ENCODE results near the gene MLLT1. TPM values are rescaled to one million over a fixed set of nuclear protein-coding genes. Genes with fewer than 3 reads are reported as not detected.

The MLLT1 gene
- total RNA-seq, 1 experiment from 2014 or later = 58.3 TPM

DNA sequence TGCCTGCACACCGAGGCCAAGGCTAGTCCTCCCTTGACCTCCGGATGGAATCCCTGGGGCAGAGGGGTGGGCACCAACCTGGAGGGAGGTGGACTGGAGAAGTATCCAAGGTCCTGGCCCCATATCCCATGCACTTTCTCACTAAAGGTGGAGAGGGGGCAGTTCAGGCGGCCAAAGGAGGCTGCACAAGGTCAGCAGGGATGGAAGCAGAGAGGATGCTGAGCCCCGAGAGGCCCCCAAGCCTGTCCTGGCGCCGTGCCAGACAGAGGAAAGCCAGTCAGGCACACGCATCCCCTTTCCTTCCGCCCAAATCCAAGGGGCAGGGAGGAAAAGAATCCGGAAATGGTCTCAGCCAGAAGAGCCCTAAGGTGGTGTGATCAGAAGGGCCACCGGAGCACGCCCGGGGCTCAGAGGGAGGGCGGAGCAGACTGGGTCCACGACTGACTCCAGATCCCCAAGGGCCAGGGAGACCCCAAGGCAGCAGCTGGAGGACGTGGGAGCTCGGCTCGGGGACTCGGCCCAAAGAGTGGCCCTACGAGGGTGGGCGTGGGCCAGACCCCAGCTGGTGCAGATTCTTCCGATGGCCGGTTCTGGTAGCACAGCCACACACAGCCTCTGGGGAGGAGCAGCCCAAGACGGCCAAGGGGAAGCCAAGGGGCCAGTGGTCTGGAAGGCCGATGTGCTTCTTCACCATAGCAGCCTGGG is 60.0 kb downstream of the MLLT1 start:
- intact Hi-C loops (cut with micrococcal nuclease; ENCODE audit: unreplicated experiment) = no loop called here
- no peak overlapping the region for H3K27ac ChIP-seq (ENCODE audit: low read length)

DNA sequence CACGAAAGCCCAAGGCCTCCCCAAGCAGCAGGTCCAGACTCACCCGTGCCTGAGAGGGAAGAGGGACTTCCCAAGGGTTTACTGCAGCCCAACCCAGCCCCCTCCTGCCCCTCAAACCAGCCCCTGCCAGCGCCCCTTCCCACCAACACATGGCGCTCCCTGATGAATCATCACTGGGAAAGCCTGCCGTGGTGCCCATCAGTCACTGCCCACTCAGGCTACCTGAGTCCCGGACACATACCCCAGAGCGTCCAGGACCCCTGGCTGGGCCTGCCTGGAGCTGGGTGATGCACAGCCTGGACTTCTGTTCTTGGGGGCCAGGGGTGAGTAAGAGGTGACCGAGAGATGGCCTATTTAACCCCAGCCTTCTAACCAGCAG is 60.6 kb downstream of the MLLT1 start:
- no peak overlapping the region for H3K4me3 ChIP-seq (ENCODE audit: low read depth in 2 of 2, low read length in 2 of 2)
- CTCF ChIA-PET = interaction anchor here (0.6 to 1.3 kb wide), 3 partner anchors 11 to 142 kb away, joined by 3 to 4 read pairs (median 4); partner anchors contain the start of gene CLPP
- in situ Hi-C loops (cut with HindIII; ENCODE audit: low pct_unique_long_range_greater_than_20kb, low sequenced_read_pairs) = no loop called here
- DNase-seq (ENCODE audit: low read depth, low spot score) (no peak), ATAC-seq (peak; percentile 12; the same call in 1 of the 2 replicates)
- intact Hi-C loops (cut with micrococcal nuclease; ENCODE audit: unreplicated experiment) = no loop called here
- no peak overlapping the region for H3K27ac ChIP-seq (ENCODE audit: low read length)
- BruUV-seq (replicated peaks) = no TSS peak
- no peaks in the 10 kb centered on the region for H3K9me3 ChIP-seq (ENCODE audit: control insufficient read depth, insufficient read depth, low read depth, low read length)
- no peaks in the 10 kb centered on the region for H3K4me1 ChIP-seq (ENCODE audit: control insufficient read depth, insufficient read depth, low read length)
- no peaks in the 10 kb centered on the region for H3K27me3 ChIP-seq (ENCODE audit: control insufficient read depth, insufficient read depth, low read length)
- H3K36me3 ChIP-seq (ENCODE audit: control insufficient read depth, insufficient read depth, low read length) = no peaks in the 10 kb centered on the region
- POLR2A ChIA-PET = no interaction called here
- no peak for TF ChIP-seq POLR2AphosphoS5 (IDR thresholded peaks at IDR 0.05; ENCODE audit: low read depth, low read length)
- TF ChIP-seq TCF7L2 (IDR thresholded peaks at IDR 0.05; ENCODE audit: low read depth, low read length) = no peak
- TF ChIP-seq CTCF (IDR thresholded peaks at IDR 0.05) = no peak
- no peak for TF ChIP-seq SIN3A (IDR thresholded peaks at IDR 0.05; ENCODE audit: borderline replicate concordance, insufficient read depth, low read depth, low read length)
- TF ChIP-seq, protein P1, sequence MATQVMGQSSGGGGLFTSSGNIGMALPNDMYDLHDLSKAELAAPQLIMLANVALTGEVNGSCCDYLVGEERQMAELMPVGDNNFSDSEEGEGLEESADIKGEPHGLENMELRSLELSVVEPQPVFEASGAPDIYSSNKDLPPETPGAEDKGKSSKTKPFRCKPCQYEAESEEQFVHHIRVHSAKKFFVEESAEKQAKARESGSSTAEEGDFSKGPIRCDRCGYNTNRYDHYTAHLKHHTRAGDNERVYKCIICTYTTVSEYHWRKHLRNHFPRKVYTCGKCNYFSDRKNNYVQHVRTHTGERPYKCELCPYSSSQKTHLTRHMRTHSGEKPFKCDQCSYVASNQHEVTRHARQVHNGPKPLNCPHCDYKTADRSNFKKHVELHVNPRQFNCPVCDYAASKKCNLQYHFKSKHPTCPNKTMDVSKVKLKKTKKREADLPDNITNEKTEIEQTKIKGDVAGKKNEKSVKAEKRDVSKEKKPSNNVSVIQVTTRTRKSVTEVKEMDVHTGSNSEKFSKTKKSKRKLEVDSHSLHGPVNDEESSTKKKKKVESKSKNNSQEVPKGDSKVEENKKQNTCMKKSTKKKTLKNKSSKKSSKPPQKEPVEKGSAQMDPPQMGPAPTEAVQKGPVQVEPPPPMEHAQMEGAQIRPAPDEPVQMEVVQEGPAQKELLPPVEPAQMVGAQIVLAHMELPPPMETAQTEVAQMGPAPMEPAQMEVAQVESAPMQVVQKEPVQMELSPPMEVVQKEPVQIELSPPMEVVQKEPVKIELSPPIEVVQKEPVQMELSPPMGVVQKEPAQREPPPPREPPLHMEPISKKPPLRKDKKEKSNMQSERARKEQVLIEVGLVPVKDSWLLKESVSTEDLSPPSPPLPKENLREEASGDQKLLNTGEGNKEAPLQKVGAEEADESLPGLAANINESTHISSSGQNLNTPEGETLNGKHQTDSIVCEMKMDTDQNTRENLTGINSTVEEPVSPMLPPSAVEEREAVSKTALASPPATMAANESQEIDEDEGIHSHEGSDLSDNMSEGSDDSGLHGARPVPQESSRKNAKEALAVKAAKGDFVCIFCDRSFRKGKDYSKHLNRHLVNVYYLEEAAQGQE (IDR thresholded peaks at IDR 0.05; ENCODE audit: insufficient read depth in 1 of 2, low read depth in 2 of 2, low read length in 1 of 2) = no peak

More for the DNA sequence above, 60.0 kb downstream of the MLLT1 start:
- no peak for TF ChIP-seq SIN3A (IDR thresholded peaks at IDR 0.05; ENCODE audit: borderline replicate concordance, insufficient read depth, low read depth, low read length)
- no peak for TF ChIP-seq CTCF (IDR thresholded peaks at IDR 0.05)
- TF ChIP-seq POLR2AphosphoS5 (IDR thresholded peaks at IDR 0.05; ENCODE audit: low read depth, low read length) = no peak
- no peak for TF ChIP-seq TCF7L2 (IDR thresholded peaks at IDR 0.05; ENCODE audit: low read depth, low read length)
- TF ChIP-seq, protein P1 (IDR thresholded peaks at IDR 0.05; ENCODE audit: insufficient read depth in 1 of 2, low read depth in 2 of 2, low read length in 1 of 2) = no peak
- POLR2A ChIA-PET = no interaction called here
- CTCF ChIA-PET = no interaction called here
- Histone ChIP-seq H3K27me3 (ENCODE audit: control insufficient read depth, insufficient read depth, low read length) (no peaks in the 10 kb centered on the region), H3K9me3 (ENCODE audit: control insufficient read depth, insufficient read depth, low read depth, low read length) (no peaks in the 10 kb centered on the region), H3K4me1 (ENCODE audit: control insufficient read depth, insufficient read depth, low read length) (no peaks in the 10 kb centered on the region), H3K4me3 (ENCODE audit: low read depth in 2 of 2, low read length in 2 of 2) (no peak overlapping the region), H3K36me3 (ENCODE audit: control insufficient read depth, insufficient read depth, low read length) (no peaks in the 10 kb centered on the region)
- BruUV-seq (replicated peaks) = no TSS peak
- ATAC-seq (no peak), DNase-seq (ENCODE audit: low read depth, low spot score) (no peak)
- in situ Hi-C loops (cut with HindIII; ENCODE audit: low pct_unique_long_range_greater_than_20kb, low sequenced_read_pairs) = no loop called here

Data from Panc1 (cell line).